ENCODE data around the gene ZNF205. TPM values are rescaled to one million over a fixed set of nuclear protein-coding genes. Genes with fewer than 3 reads are reported as not detected.

Gene ZNF205
- total and polyA plus RNA-seq, 2 donors (not counting 1 experiment from before 2014, with no cell fraction given): not detected

- Mint-ChIP-seq H3K4me1 (peaks cover 4% of the 10 kb centered on the region), H3K4me3 (no peak overlapping the region), H3K27ac (peak overlapping the region; percentile 59), H3K9me3 (ENCODE audit: insufficient read depth) (no peaks in the 10 kb centered on the region), H3K27me3 (no peaks in the 10 kb centered on the region)
- WGBS (ENCODE audit: insufficient coverage): 97% methylated on average over 26 of the region's 26 CpGs
- no peak for ATAC-seq (ENCODE audit: low read depth)
- Histone ChIP-seq H2AFZ (ENCODE audit: insufficient read depth, low read depth, low read length, poor library complexity, severe bottlenecking) (no peak overlapping the region), H3K9ac (ENCODE audit: low read length) (no peak overlapping the region), H3K4me1 (ENCODE audit: control insufficient read depth in 2 of 2, insufficient read depth in 2 of 2, low read length in 2 of 2) (peaks cover 3 to 4% of the 10 kb centered on the region in 2 donors), H3K36me3 (replicated peaks in 1 of 2; ENCODE audit: control extremely low read depth in 1 of 2, control insufficient read depth in 1 of 2, extremely low read depth in 1 of 2, insufficient read depth in 2 of 2, low read length in 1 of 2) (no peaks in the 10 kb centered on the region), H3K9me3 (ENCODE audit: control extremely low read depth in 1 of 3, control insufficient read depth in 2 of 3, insufficient read depth in 1 of 3, low read length in 2 of 3) (no peaks in the 10 kb centered on the region), H3K4me3 (ENCODE audit: control extremely low read depth in 1 of 5, extremely low read depth in 1 of 5, insufficient read depth in 1 of 5, low read depth in 2 of 5, low read length in 4 of 5) (no peak overlapping the region), H3K4me2 (replicated peaks; ENCODE audit: low read depth, low read length, poor library complexity, severe bottlenecking) (no peak overlapping the region), H3K27ac (ENCODE audit: low read length in 2 of 2) (no peak overlapping the region), H4K20me1 (ENCODE audit: control insufficient read depth, insufficient read depth, low read length, poor library complexity, severe bottlenecking) (no peaks in the 10 kb centered on the region), H3K79me2 (ENCODE audit: control insufficient read depth, insufficient read depth, low read length) (no peaks in the 10 kb centered on the region), H3K27me3 (replicated peaks in 1 of 4; ENCODE audit: control extremely low read depth in 1 of 4, control insufficient read depth in 3 of 4, insufficient read depth in 4 of 4, low read length in 3 of 4) (no peaks in the 10 kb centered on the region)
- TF ChIP-seq EZH2 (IDR thresholded peaks at IDR 0.05; ENCODE audit: borderline replicate concordance, insufficient read depth, low read depth, low read length, poor library complexity, severe bottlenecking): no peak
- TF ChIP-seq CTCF (IDR thresholded peaks at IDR 0.05): no peak
- POLR2A ChIA-PET: interaction anchor here (0.6 kb wide), 1 partner anchor 41 kb away, joined by 6 read pairs; no protein-coding TSS in a partner anchor
- no peak for DNase-seq
- intact Hi-C loops (cut with micrococcal nuclease): no loop called here
- CTCF ChIA-PET: interaction anchor here (5.0 kb wide), 1 partner anchor 62 kb away, joined by 38 read pairs; no protein-coding TSS in a partner anchor
These were observed 46.5 kb upstream of the ZNF205 start for GRCh38 chr16:3065742-3066439.

GRCh38 chr16:3066440-3066748, 46.0 kb upstream of the ZNF205 start:
- TF ChIP-seq CTCF (IDR thresholded peaks at IDR 0.05) (no peak), EZH2 (IDR thresholded peaks at IDR 0.05; ENCODE audit: borderline replicate concordance, insufficient read depth, low read depth, low read length, poor library complexity, severe bottlenecking) (no peak)
- Mint-ChIP-seq H3K27ac (no peak overlapping the region), H3K4me3 (no peak overlapping the region), H3K27me3 (no peaks in the 10 kb centered on the region), H3K9me3 (ENCODE audit: insufficient read depth) (no peaks in the 10 kb centered on the region), H3K4me1 (peaks cover 5% of the 10 kb centered on the region)
- Histone ChIP-seq H3K79me2 (ENCODE audit: control insufficient read depth, insufficient read depth, low read length) (no peaks in the 10 kb centered on the region), H3K9ac (ENCODE audit: low read length) (no peak overlapping the region), H3K4me2 (replicated peaks; ENCODE audit: low read depth, low read length, poor library complexity, severe bottlenecking) (no peak overlapping the region), H3K4me3 (ENCODE audit: control extremely low read depth in 1 of 5, extremely low read depth in 1 of 5, insufficient read depth in 1 of 5, low read depth in 2 of 5, low read length in 4 of 5) (no peak overlapping the region), H3K36me3 (replicated peaks in 1 of 2; ENCODE audit: control extremely low read depth in 1 of 2, control insufficient read depth in 1 of 2, extremely low read depth in 1 of 2, insufficient read depth in 2 of 2, low read length in 1 of 2) (no peaks in the 10 kb centered on the region), H3K27ac (ENCODE audit: low read length in 2 of 2) (no peak overlapping the region), H3K4me1 (ENCODE audit: control insufficient read depth in 2 of 2, insufficient read depth in 2 of 2, low read length in 2 of 2) (peaks cover 3 to 4% of the 10 kb centered on the region in 2 donors), H4K20me1 (ENCODE audit: control insufficient read depth, insufficient read depth, low read length, poor library complexity, severe bottlenecking) (no peaks in the 10 kb centered on the region), H3K27me3 (replicated peaks in 1 of 4; ENCODE audit: control extremely low read depth in 1 of 4, control insufficient read depth in 3 of 4, insufficient read depth in 4 of 4, low read length in 3 of 4) (no peaks in the 10 kb centered on the region), H3K9me3 (ENCODE audit: control extremely low read depth in 1 of 3, control insufficient read depth in 2 of 3, insufficient read depth in 1 of 3, low read length in 2 of 3) (no peaks in the 10 kb centered on the region), H2AFZ (ENCODE audit: insufficient read depth, low read depth, low read length, poor library complexity, severe bottlenecking) (no peak overlapping the region)
- ChIA-PET POLR2A (no interaction called here), CTCF (interaction anchor here (0.7 kb wide), 1 partner anchor 63 kb away, joined by 3 read pairs; no protein-coding TSS in a partner anchor)
- DNase-seq: no peak
- 92% methylated on average over 7 of the region's 7 CpGs for WGBS (ENCODE audit: insufficient coverage)
- intact Hi-C loops (cut with micrococcal nuclease): no loop called here
- ATAC-seq (ENCODE audit: low read depth): no peak

All from B cell (primary cell).